K562 (cell line): ENCODE measurements around the gene TFEB.

Experiments used
- RFX1 ChIP-seq: fragments of 450-650 bp; IDR thresholded peaks from 2 replicates; pipeline ENCODE4 v1.6.1; 2016; ENCODE audit warnings: mild to moderate bottlenecking, moderate library complexity
- TFE3 ChIP-seq: fragments of 450-650 bp; formaldehyde crosslinking; IDR thresholded peaks from 2 replicates; pipeline ENCODE4 v1.4.0; 2020; ENCODE audit warnings: mild to moderate bottlenecking, mixed read lengths
- ZNF280B ChIP-seq: fragments of 250-450 bp; sonication (Bioruptor Pico); IDR thresholded peaks from 2 replicates; pipeline ENCODE4 v1.5.1; 2021; ENCODE audit warnings: mild to moderate bottlenecking

- TF ChIP-seq TFE3 (no peak), ZNF280B (CRISPR knock-in tag) (no peak), RFX1 (no peak)
Observed at GRCh38 chr6:41675992-41676391, 59.4 kb downstream of the TFEB start.
